K562 (cell line): ENCODE measurements around the gene TAF5L. TPM values are rescaled to one million over a fixed set of nuclear protein-coding genes. Genes with fewer than 3 reads are reported as not detected.

Source experiments
- CBFB ChIP-seq: sonication (generic); formaldehyde crosslinking; IDR thresholded peaks from 2 replicates; pipeline ENCODE4 v1.4.0; 2020; ENCODE audit warnings: mild to moderate bottlenecking, missing genetic modification reagents
- CHD4 ChIP-seq: fragments of 200-600 bp; sonication (generic); IDR thresholded peaks from 3 replicates; pipeline ENCODE4 v1.6.1; 2012; ENCODE audit warnings: low read depth, mild to moderate bottlenecking, mixed read lengths, low read length, inconsistent platforms; ENCODE audit not compliant: insufficient read depth, insufficient replicate concordance, poor library complexity, severe bottlenecking
- CREB1 ChIP-seq, 2 experiments: sonication (generic) in 1 of 2; formaldehyde crosslinking in 1 of 2; IDR thresholded peaks; 2 replicates each; pipeline versions ENCODE4 v1.6.1 to v1.8.0; 2012 to 2022; ENCODE audit warnings: inconsistent platforms in 1 of 2, mild to moderate bottlenecking in 1 of 2, missing genetic modification reagents in 1 of 2, moderate library complexity in 1 of 2
- FIP1L1 ChIP-seq: fragments of 200-400 bp; formaldehyde crosslinking; IDR thresholded peaks from 2 replicates; pipeline ENCODE4 v1.6.1; 2018; ENCODE audit warnings: mild to moderate bottlenecking, low read depth, low read length; ENCODE audit not compliant: poor library complexity, severe bottlenecking
- GATAD2B ChIP-seq: fragments of 450-650 bp; IDR thresholded peaks from 2 replicates; pipeline ENCODE4 v1.6.1; 2017; ENCODE audit warnings: mild to moderate bottlenecking, borderline replicate concordance
- NCOA1 ChIP-seq: fragments of 450-650 bp; IDR thresholded peaks from 2 replicates; pipeline ENCODE4 v1.6.1; 2016; ENCODE audit warnings: low read depth
- NUFIP1 ChIP-seq: fragments of 450-650 bp; IDR thresholded peaks from 2 replicates; pipeline ENCODE4 v1.6.1; 2018; ENCODE audit not compliant: partially characterized antibody
- SETDB1 ChIP-seq: IDR thresholded peaks from one replicate; pipeline ENCODE4 v1.6.1; 2012; ENCODE audit warnings: low read length, control low read depth, inconsistent platforms
- SMAD1 ChIP-seq: fragments of 150-350 bp; IDR thresholded peaks from 2 replicates; pipeline ENCODE4 v1.6.1; 2014; ENCODE audit warnings: low read length, low read depth; ENCODE audit not compliant: partially characterized antibody
- polyA plus RNA-seq, 8 experiments: library from polyadenylated mRNA; depleted of rRNA in 4 of 8; stranded (reverse) in 5 of 8; unstranded in 3 of 8; fragments of >200 nt; fragmentation: Nextera tagmentation in 2 of 8; fragmentation: Illumina TruSeq in 1 of 8; extraction: Ambion mirVana in 2 of 8; extraction: Trizol in 1 of 8; gene quantifications; 2 replicates each; pipeline versions ENCODE4 v1.2.1 to v1.2.3, GENCODE V29; 2011 to 2014; ENCODE audit warnings: inconsistent platforms in 1 of 8, missing spikeins in 1 of 8
- total RNA-seq, 7 experiments: library from RNA; depleted of rRNA in 6 of 7; stranded (reverse); fragments of >200 nt in 6 of 7; fragmentation: Illumina TruSeq in 2 of 7; extraction: Trizol in 2 of 7; gene quantifications; 2 replicates each; pipeline versions ENCODE4 v1.2.1 to v1.2.3, GENCODE V29; 2011 to 2021; ENCODE audit warnings: low replicate concordance in 1 of 7
- TF ChIP-seq, protein P1 (sequence below): fragments of 450-650 bp; IDR thresholded peaks from 2 replicates; pipeline ENCODE4 v1.6.1; 2016; ENCODE audit warnings: low read depth
- TF ChIP-seq, protein P2 (sequence below): fragments of 450-650 bp; formaldehyde crosslinking; IDR thresholded peaks from 2 replicates; pipeline ENCODE4 v1.4.0; 2022; ENCODE audit warnings: mild to moderate bottlenecking, moderate library complexity
- TF ChIP-seq, protein P3 (sequence below), 3 experiments: fragments of 200-800 bp in 1 of 3; sonication (Bioruptor generic) in 1 of 3; sonication (generic) in 1 of 3; formaldehyde crosslinking in 1 of 3; IDR thresholded peaks; 2 replicates each; pipeline versions ENCODE4 v1.6.1 to v1.8.0; 2016 to 2022; ENCODE audit warnings: mild to moderate bottlenecking in 2 of 3, missing compliant biosample characterization in 2 of 3, missing genetic modification characterization in 2 of 3, missing genetic modification reagents in 1 of 3
- TF ChIP-seq, protein P4 (sequence below): fragments of 250-450 bp; sonication (Bioruptor Pico); IDR thresholded peaks from 2 replicates; pipeline ENCODE4 v1.9.0; 2021; ENCODE audit warnings: mild to moderate bottlenecking, inconsistent platforms

TAF5L gene
- total and polyA plus RNA-seq, 9 of the 15 experiments (the other 6 are each of a cell fraction or from before 2014, with no cell fraction given), result 2.2 to 34.2 (median 23.3) TPM

DNA sequence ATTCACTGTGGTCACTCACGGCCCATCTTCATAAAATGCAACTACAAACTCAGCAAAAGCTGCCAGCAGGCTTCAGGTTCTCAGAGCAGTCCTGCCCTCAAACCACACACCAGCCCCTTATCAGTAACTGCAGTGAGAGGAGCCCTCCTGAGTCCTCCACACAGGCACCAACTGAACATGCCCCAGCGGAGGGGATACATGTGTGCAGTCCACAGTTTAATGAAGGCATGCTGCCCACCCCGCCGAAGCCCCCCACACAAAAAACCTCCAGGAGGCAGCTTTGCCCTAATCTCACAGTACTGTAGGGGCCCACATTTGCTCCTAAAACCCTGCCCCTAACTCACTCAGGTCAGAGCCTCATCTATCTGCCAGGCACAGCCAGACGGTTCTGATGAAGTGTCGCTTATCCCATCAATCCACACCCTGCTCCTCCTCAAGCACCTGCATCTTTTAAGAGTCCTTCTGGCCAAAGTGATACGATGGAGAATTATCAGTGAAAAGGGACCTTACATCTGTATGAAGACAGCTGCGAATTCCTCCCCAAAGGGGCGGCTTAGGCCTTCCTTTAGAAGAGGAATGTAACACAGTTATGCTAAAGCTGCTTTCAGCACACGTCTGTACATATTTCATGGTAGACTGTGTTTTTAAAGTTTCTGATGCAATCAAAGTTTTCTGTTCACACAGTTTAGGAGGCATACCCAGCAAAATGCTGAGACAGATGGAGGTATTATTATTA, 70.9 kb downstream of the TAF5L start (continued):
- TF ChIP-seq, protein P1, sequence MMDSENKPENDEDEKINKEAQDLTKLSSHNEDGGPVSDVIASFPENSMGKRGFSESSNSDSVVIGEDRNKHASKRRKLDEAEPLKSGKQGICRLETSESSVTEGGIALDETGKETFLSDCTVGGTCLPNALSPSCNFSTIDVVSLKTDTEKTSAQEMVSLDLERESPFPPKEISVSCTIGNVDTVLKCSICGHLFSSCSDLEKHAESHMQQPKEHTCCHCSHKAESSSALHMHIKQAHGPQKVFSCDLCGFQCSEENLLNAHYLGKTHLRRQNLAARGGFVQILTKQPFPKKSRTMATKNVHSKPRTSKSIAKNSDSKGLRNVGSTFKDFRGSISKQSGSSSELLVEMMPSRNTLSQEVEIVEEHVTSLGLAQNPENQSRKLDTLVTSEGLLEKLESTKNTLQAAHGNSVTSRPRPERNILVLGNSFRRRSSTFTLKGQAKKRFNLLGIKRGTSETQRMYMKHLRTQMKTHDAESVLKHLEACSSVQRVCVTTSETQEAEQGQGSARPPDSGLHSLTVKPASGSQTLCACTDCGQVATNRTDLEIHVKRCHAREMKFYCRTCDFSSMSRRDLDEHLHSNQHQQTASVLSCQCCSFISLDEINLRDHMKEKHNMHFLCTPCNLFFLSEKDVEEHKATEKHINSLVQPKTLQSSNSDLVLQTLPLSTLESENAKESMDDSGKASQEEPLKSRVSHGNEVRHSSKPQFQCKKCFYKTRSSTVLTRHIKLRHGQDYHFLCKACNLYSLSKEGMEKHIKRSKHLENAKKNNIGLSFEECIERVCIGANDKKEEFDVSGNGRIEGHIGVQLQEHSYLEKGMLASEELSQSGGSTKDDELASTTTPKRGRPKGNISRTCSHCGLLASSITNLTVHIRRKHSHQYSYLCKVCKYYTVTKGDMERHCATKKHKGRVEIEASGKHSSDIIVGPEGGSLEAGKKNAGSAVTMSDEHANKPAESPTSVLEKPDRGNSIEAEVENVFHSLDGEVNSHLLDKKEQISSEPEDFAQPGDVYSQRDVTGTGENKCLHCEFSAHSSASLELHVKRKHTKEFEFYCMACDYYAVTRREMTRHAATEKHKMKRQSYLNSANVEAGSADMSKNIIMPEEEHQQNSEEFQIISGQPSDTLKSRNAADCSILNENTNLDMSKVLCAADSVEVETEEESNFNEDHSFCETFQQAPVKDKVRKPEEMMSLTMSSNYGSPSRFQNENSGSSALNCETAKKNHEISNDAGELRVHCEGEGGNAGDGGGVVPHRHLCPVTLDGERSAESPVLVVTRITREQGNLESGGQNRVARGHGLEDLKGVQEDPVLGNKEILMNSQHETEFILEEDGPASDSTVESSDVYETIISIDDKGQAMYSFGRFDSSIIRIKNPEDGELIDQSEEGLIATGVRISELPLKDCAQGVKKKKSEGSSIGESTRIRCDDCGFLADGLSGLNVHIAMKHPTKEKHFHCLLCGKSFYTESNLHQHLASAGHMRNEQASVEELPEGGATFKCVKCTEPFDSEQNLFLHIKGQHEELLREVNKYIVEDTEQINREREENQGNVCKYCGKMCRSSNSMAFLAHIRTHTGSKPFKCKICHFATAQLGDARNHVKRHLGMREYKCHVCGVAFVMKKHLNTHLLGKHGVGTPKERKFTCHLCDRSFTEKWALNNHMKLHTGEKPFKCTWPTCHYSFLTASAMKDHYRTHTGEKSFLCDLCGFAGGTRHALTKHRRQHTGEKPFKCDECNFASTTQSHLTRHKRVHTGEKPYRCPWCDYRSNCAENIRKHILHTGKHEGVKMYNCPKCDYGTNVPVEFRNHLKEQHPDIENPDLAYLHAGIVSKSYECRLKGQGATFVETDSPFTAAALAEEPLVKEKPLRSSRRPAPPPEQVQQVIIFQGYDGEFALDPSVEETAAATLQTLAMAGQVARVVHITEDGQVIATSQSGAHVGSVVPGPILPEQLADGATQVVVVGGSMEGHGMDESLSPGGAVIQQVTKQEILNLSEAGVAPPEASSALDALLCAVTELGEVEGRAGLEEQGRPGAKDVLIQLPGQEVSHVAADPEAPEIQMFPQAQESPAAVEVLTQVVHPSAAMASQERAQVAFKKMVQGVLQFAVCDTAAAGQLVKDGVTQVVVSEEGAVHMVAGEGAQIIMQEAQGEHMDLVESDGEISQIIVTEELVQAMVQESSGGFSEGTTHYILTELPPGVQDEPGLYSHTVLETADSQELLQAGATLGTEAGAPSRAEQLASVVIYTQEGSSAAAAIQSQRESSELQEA, result peak; percentile 54; the same call in 1 of the 2 replicates
- TF ChIP-seq NUFIP1 (peak; percentile 33), SMAD1 (peak; percentile 88), FIP1L1 (no peak), NCOA1 (peak; percentile 94; the same call in 1 of the 2 replicates), SETDB1 (no peak), GATAD2B (peak; percentile 94), CBFB (CRISPR knock-in tag) (peak; percentile 79; the same call in 1 of the 2 replicates), CHD4 (no peak), CREB1 (IDR thresholded peaks at IDR 0.05) (peak; percentile 83), CREB1 (CRISPR knock-in tag; IDR thresholded peaks at IDR 0.05) (no peak)
- TF ChIP-seq, protein P2, sequence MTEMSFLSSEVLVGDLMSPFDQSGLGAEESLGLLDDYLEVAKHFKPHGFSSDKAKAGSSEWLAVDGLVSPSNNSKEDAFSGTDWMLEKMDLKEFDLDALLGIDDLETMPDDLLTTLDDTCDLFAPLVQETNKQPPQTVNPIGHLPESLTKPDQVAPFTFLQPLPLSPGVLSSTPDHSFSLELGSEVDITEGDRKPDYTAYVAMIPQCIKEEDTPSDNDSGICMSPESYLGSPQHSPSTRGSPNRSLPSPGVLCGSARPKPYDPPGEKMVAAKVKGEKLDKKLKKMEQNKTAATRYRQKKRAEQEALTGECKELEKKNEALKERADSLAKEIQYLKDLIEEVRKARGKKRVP (CRISPR knock-in tag), result peak; percentile 77
- TF ChIP-seq, protein P3, sequence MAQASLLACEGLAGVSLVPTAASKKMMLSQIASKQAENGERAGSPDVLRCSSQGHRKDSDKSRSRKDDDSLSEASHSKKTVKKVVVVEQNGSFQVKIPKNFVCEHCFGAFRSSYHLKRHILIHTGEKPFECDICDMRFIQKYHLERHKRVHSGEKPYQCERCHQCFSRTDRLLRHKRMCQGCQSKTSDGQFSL (CRISPR knock-in tag; IDR thresholded peaks at IDR 0.05), result no peak
- TF ChIP-seq, protein P3 (tag; IDR thresholded peaks at IDR 0.05), result no peak
- TF ChIP-seq, protein P4, sequence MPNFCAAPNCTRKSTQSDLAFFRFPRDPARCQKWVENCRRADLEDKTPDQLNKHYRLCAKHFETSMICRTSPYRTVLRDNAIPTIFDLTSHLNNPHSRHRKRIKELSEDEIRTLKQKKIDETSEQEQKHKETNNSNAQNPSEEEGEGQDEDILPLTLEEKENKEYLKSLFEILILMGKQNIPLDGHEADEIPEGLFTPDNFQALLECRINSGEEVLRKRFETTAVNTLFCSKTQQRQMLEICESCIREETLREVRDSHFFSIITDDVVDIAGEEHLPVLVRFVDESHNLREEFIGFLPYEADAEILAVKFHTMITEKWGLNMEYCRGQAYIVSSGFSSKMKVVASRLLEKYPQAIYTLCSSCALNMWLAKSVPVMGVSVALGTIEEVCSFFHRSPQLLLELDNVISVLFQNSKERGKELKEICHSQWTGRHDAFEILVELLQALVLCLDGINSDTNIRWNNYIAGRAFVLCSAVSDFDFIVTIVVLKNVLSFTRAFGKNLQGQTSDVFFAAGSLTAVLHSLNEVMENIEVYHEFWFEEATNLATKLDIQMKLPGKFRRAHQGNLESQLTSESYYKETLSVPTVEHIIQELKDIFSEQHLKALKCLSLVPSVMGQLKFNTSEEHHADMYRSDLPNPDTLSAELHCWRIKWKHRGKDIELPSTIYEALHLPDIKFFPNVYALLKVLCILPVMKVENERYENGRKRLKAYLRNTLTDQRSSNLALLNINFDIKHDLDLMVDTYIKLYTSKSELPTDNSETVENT (CRISPR knock-in tag), result no peak
